Right renal cortex interstitium (tissue), 3 donors: ENCODE results near the gene SMIM21. TPM values are rescaled to one million over a fixed set of nuclear protein-coding genes. Genes with fewer than 3 reads are reported as not detected.

Experiments used
- DNase-seq, 3 donors: peaks; one replicate each; pipeline ENCODE4 v3.0.0-alpha.2; 2013; ENCODE audit warnings: low read depth in 3 of 3, low spot score in 2 of 3
- polyA plus RNA-seq, 3 donors: library from polyadenylated mRNA; unstranded; fragments of 120-200 nt; gene quantifications; one replicate each; pipeline ENCODE4 v1.2.1, GENCODE V29; 2013; ENCODE audit not compliant: insufficient read length in 3 of 3

SMIM21 gene
- polyA plus RNA-seq, 3 donors: 0.08 to 0.13 (median 0.12) TPM

GRCh38 chr18:75378376-75379315 lies 48.9 kb downstream of the SMIM21 start:
- DNase-seq: no peak

GRCh38 chr18:75377926-75378325 lies 49.6 kb downstream of the SMIM21 start:
- DNase-seq: no peak

GRCh38 chr18:75377258-75377657 lies 50.2 kb downstream of the SMIM21 start:
- DNase-seq: no peak

- no peak for DNase-seq
Observed at GRCh38 chr18:75376004-75376403, 51.5 kb downstream of the SMIM21 start.

GRCh38 chr18:75375341-75375740 lies 52.2 kb downstream of the SMIM21 start:
- DNase-seq: no peak

GRCh38 chr18:75374466-75374865 lies 53.0 kb downstream of the SMIM21 start:
- no peak for DNase-seq

- DNase-seq: no peak
Observed at GRCh38 chr18:75369026-75369721, 58.3 kb downstream of the SMIM21 start.

- no peak for DNase-seq
Observed at GRCh38 chr18:75365837-75366236, 61.7 kb downstream of the SMIM21 start.

- no peak for DNase-seq
Observed at GRCh38 chr18:75365254-75365629, 62.3 kb downstream of the SMIM21 start.

GRCh38 chr18:75364512-75365253 lies 62.8 kb downstream of the SMIM21 start:
- no peak for DNase-seq

- DNase-seq: no peak
Observed at GRCh38 chr18:75363446-75364225, 63.9 kb downstream of the SMIM21 start.

- DNase-seq: no peak
Observed at GRCh38 chr18:75362435-75362834, 65.1 kb downstream of the SMIM21 start.

GRCh38 chr18:75360941-75361340 lies 66.6 kb downstream of the SMIM21 start:
- DNase-seq: no peak

GRCh38 chr18:75360215-75360614 lies 67.3 kb downstream of the SMIM21 start:
- no peak for DNase-seq

Other genes starting within 250 kb of the SMIM21 start
- gene PTGR3, start 218.6 kb downstream of the SMIM21 start, polyA plus RNA-seq: 10 to 100 TPM; 43.3 to 44.6 (median 44.5) TPM
- gene TSHZ1, start 216.9 kb downstream of the SMIM21 start, polyA plus RNA-seq: 10 to 100 TPM; 29.3 to 35.3 (median 34.5) TPM